Posterior vena cava (tissue), 2 donors: ENCODE measurements around the gene HYAL1. TPM values are rescaled to one million over a fixed set of nuclear protein-coding genes. Genes with fewer than 3 reads are reported as not detected.
"Not testable (repeated sequence)": the region's sequence is repeated elsewhere in the genome, so short reads cannot be mapped to it uniquely, and the experiment has no call there.

Source experiments
- DNase-seq: peaks from one replicate; pipeline ENCODE4 v3.0.0-alpha.2; 2020; ENCODE audit warnings: low spot score
- intact Hi-C, 2 donors: fragments of 100-400 bp; cut with DNase I; formaldehyde crosslinking; loops; one replicate each; pipeline versions ENCODE4 v1.14.1 to v1.14.2; 2022 to 2023
- total RNA-seq, 2 donors: library from RNA; stranded (reverse); fragmentation: NEBNext Ultra II Directional; extraction: Animal tissue kit (Norgen Biotek cat#: 25700); gene quantifications; one replicate each; pipeline ENCODE4 v1.2.1, GENCODE V29; 2021
- donor health status: DM: yes; HTN: yes; CAD: no.
- donor health status: DM: yes; HTN: yes; CAD: no.

The HYAL1 gene
- total RNA-seq, 2 donors from 2014 or later, result 10.6 to 11.7 TPM

GRCh38 chr3:50321336-50322114 is 18.2 kb upstream of the HYAL1 start:
- intact Hi-C loops, result loop anchor here in 1 of 2 donors (1.0 kb wide), 1 partner anchor 31 kb away; no protein-coding TSS in a partner anchor
- DNase-seq, result peak; percentile 96

GRCh38 chr3:50320853-50321335 is 17.5 kb upstream of the HYAL1 start:
- DNase-seq, result peak; percentile 91
- intact Hi-C loops, result no loop called here

DNA sequence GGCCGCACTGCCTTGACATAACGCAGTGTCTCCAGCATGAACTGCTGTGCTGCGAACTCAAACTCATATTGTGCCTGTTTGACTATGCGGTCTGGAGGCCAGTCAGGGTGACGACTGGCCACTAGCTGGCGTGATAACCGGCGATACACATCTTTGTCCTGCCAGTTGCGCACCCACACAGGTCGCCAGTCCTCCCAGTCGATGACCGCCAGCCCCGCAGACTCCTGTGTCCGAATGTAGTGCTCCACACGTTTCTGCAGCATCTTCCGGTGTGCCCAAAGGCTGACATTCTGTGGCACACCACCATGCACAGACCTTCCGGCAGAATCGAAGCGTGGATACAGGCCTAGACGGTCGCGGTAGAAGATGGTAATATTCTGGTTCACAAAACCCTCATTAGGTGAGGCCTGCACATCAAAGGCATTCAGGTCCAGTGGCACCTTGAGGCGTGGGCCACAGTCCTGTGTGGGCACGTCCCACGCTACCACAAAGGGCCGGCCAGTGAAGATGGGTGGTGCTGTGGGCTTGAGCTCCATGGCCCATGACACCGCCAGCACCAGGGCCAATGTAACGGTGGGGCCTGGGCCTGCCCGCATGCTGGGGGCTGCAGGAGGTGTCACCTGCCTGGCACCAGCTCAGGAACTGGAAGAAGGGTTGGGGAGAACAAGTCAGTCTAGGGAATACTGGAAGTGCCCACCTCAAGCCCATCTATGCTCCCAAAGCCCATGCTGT is 16.7 kb upstream of the HYAL1 start:
- intact Hi-C loops, result no loop called here
- DNase-seq, result no peak

- no peak for DNase-seq
- intact Hi-C loops, result no loop called here
Measured at GRCh38 chr3:50319181-50319893, 16.0 kb upstream of the HYAL1 start.

- no peak for DNase-seq
- intact Hi-C loops, result no loop called here
Measured at GRCh38 chr3:50318615-50319014, 15.2 kb upstream of the HYAL1 start.

DNA sequence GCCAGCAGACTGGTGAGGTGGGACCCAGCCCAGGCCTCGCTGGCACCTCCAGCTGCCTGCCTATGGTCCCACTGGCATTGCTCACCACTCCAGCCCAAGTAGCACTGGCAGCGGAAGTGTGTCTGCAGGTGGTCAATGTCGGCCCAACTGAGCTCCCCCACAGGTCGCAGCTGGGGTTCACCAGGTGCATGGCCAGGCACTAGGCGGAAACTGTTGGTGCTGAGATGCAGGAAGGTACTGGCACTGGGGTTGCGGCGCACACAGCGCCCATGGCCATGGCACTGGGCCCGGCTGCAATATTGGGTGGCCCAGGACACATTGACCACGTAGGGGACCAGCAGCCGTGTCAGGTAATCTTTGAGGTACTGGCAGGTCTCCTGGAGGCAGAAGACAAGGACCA is 14.8 kb upstream of the HYAL1 start:
- no peak for DNase-seq

GRCh38 chr3:50317300-50317699 is 13.9 kb upstream of the HYAL1 start:
- no peak for DNase-seq
- intact Hi-C loops, result no loop called here

More for the DNA sequence above, 14.8 kb upstream of the HYAL1 start:
- intact Hi-C loops, result no loop called here

- DNase-seq, result no peak
- intact Hi-C loops, result no loop called here
Measured at GRCh38 chr3:50316657-50317242, 13.4 kb upstream of the HYAL1 start.

GRCh38 chr3:50314816-50315215 is 11.4 kb upstream of the HYAL1 start:
- intact Hi-C loops, result no loop called here
- no peak for DNase-seq

GRCh38 chr3:50314342-50314741 is 11.0 kb upstream of the HYAL1 start:
- no peak for DNase-seq
- intact Hi-C loops, result no loop called here

GRCh38 chr3:50312041-50312440 is 8.7 kb upstream of the HYAL1 start:
- DNase-seq, result not testable (repeated sequence)

GRCh38 chr3:50304601-50305000 is 1.2 kb upstream of the HYAL1 start:
- no peak for DNase-seq
- intact Hi-C loops, result no loop called here

More at GRCh38 chr3:50312041-50312440, 8.7 kb upstream of the HYAL1 start:
- intact Hi-C loops, result not testable (repeated sequence)

DNA sequence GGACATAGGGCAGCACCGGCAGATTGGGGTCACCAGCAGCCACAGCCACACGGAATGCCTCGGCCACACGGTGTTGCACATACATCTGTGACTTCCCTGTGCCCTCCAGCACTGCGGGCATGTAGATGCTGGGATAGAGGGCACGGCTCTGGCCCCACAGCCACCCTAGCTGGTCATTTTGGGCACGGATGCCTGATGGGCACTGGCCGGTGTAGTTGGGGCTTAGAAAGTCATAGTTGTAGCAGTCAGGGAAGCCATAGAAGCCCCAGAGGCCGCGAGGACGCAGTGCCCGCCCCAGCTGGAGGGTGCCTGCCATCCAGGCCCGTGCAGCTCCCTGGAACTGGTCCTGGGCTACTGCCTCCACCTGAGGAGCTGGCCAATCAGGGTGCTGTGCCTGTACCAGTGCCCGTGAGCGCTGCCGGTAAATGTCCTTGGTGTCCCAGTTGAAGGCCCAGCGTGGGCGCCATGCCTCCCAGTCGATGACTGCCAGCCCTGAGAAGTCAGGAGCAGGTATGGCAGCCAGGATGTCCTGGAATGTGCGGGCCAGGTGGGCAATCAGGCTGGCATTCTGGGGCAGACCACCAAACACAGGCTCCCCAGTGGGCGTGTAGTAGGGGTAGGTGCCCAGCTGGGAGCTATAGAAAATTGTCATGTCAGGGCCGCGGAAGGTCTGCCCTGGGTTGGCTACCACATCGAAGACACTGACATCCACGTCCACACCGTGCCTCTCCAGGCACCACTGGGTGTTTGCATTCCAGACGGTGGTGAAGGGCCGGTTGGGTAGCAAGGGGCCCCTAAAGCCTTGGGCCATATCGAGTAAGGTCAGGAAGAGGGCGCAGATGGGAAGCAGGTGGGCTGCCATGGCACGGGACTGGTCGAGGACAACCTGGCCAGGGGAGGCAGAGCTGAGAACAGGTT is 1.0 kb downstream of the HYAL1 start:
- DNase-seq, result no peak

DNA sequence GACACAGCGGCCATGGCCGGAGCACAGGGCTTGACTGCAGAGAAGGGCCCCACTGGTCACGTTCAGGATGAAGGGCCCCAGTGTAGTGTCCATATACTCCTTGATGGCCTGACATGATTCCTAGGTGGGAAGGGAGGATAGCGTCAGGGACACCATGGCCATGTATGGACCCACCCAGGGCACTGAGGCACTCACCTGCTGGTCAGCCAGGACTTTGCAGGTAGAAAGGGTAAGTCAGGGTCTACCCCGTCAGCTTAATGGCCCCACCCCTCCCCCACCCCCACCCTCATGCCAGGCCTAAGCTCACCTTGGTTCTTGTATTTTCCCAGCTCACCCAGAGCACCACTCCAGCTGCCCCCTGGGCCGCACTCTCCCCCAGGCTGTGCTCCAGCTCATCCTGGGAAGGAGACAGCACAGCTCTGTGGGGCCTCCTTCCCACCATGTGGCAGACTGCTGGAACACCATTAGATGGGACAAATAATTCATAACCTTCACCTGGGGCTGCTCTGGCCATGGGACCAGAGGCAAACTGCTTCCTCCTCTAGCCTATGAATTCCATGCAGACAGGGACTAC is 2.6 kb downstream of the HYAL1 start:
- intact Hi-C loops, result no loop called here
- DNase-seq, result no peak

More for the DNA sequence above, 1.0 kb downstream of the HYAL1 start:
- intact Hi-C loops, result no loop called here

- DNase-seq, result no peak
- intact Hi-C loops, result no loop called here
Measured at GRCh38 chr3:50299929-50300680, 3.3 kb downstream of the HYAL1 start.

GRCh38 chr3:50299638-50299928 is 3.8 kb downstream of the HYAL1 start:
- intact Hi-C loops, result no loop called here
- no peak for DNase-seq

- peak; percentile 100 for DNase-seq
- intact Hi-C loops, result no loop called here
Measured at GRCh38 chr3:50298836-50299637, 4.3 kb downstream of the HYAL1 start, which contains the start of the genes HYAL3 and NAA80. HYAL3 (minus strand) TSS chr3:50299405; CDS start chr3:50295602, 3,803 bp downstream. NAA80 (minus strand) TSS chr3:50299405; CDS start chr3:50297463, 1,942 bp downstream.
